ENCODE data around the gene MRPS18A.

The MRPS18A gene

DNA sequence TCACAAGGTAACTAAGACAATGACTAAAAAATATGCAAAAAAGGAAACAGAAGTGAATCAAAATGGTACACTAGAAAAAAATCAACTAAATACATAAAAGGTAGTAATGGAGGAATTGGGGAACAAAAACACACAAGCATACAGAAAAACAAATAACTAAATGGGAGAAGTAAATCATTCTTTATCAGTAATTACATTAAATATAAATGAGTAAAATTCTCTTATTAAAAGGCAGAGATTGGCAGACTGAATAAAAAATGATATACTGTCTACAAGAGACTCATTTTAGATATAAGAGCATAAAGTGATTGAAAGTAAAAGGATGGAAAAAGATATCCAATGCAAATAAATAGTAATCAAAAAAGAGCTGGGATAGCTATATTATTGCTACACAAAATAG, 43.0 kb upstream of the MRPS18A start:
- TF ChIP-seq, protein P1, sequence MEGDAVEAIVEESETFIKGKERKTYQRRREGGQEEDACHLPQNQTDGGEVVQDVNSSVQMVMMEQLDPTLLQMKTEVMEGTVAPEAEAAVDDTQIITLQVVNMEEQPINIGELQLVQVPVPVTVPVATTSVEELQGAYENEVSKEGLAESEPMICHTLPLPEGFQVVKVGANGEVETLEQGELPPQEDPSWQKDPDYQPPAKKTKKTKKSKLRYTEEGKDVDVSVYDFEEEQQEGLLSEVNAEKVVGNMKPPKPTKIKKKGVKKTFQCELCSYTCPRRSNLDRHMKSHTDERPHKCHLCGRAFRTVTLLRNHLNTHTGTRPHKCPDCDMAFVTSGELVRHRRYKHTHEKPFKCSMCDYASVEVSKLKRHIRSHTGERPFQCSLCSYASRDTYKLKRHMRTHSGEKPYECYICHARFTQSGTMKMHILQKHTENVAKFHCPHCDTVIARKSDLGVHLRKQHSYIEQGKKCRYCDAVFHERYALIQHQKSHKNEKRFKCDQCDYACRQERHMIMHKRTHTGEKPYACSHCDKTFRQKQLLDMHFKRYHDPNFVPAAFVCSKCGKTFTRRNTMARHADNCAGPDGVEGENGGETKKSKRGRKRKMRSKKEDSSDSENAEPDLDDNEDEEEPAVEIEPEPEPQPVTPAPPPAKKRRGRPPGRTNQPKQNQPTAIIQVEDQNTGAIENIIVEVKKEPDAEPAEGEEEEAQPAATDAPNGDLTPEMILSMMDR (IDR thresholded peaks at IDR 0.05; ENCODE audit: insufficient read depth, low read depth, low read length, missing control alignments), result no peak
- DNase-seq (ENCODE audit: low read depth), result no peak
- no peak overlapping the region for H3K4me3 ChIP-seq (ENCODE audit: low read length)

DNA sequence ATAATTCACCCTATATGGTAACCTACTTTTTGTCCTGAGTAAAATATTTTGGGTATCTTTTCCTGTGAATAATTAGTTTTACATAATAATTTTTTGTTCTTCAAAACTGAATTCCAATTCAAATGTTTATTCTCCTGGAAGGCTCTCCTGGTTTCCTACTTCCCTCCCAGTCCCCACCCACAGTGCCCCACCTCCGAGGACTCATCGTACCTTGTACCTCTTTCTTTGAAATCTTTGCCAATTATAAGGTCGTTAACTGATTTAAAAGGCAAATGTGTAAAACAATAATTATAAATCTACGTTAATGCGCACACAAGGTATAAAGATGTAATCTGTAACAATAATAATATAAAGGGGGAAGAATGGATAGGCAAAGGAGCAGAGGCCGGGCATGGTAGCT, 41.9 kb upstream of the MRPS18A start:
- no peak overlapping the region for H3K4me3 ChIP-seq (ENCODE audit: low read length)
- DNase-seq (ENCODE audit: low read depth), result no peak
- TF ChIP-seq, protein P1 (IDR thresholded peaks at IDR 0.05; ENCODE audit: insufficient read depth, low read depth, low read length, missing control alignments), result no peak

DNA sequence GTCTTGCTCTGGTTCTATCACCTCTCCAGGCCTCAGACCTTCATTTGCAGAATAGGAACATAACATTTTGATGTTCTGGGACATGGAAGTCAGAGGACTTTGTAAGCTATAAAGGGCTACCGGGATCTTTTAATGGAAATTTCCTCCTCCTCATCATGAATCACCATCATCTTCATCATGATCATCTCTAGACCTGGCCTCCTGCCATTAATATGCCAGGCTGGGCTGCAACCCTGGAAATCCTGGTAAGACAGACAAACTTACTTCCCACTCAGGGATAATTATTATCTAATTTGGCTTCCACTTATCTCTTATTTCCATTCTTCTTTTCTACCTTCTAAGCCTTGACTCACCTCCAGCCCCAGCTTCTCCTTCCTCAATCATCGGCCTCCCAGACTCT, 41.0 kb upstream of the MRPS18A start:
- no peak for DNase-seq (ENCODE audit: low read depth)
- TF ChIP-seq, protein P1 (IDR thresholded peaks at IDR 0.05; ENCODE audit: insufficient read depth, low read depth, low read length, missing control alignments), result no peak
- H3K4me3 ChIP-seq (ENCODE audit: low read length), result no peak overlapping the region

DNA sequence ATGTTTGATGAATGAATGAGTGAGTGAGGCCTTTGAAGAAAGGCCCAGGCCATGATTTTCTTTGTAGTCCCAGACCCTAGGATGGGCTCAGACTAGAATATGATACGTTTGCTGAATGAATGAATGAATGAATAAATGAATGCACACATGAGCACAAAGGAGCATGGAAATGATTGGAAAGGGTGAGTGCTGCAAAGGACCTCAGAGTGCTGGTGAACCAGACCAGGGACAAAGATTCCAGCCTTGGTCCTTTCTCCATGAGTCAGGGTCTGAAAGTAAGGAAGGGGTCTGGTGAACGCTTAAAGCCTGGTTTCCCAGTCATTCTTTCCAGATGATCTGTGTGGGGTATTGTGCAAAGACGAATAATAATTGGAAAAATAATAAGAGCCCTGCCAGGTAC, 40.0 kb upstream of the MRPS18A start:
- DNase-seq (ENCODE audit: low read depth), result no peak
- TF ChIP-seq, protein P1 (IDR thresholded peaks at IDR 0.05; ENCODE audit: insufficient read depth, low read depth, low read length, missing control alignments), result no peak
- H3K4me3 ChIP-seq (ENCODE audit: low read length), result no peak overlapping the region

DNA sequence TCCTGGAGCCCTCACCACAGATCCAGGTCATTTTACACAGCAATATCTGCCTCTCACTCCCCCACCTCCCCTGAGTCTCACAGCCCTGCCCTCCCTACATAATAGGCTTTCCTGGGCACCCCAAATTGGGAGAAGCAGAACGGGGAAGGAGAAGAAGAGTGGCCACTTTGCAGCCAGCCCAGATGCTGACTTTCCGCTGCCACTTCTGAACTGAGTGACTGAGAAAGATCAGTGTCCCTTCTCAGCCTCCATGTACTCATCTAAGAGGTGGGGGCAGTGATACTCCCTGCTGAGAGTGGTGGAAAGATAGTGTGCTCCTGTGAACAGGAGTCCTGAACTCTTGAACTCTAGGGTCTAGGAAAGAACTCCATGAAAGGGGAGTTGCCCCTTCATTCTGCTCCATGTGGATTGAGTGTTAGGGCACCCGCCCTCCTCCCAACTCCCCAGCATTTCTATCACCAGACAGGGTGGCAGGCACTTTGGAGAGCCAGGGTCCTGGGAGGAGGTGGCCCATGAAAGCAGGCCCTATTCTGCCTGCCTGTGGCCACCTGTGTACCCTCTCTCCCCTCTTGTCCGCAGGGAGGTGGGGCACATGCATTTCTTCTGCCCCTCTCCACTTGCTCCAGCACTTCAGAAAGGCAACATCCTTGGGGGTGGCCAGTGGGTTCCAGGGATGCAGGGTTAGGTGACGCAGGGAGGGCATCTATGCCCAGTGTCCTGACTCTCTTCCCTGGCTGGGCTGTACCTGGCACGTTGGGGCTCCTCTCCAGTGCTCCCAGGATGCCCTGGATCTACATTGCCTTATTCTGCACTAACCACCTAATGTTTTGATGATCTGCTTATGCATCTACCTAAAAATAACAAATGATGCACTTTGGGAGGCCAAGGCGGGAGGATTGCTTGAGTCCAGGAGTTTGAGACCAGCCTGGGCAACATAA, 38.3 kb upstream of the MRPS18A start:
- H3K4me3 ChIP-seq (ENCODE audit: low read length), result no peak overlapping the region
- DNase-seq (ENCODE audit: low read depth), result no peak

DNA sequence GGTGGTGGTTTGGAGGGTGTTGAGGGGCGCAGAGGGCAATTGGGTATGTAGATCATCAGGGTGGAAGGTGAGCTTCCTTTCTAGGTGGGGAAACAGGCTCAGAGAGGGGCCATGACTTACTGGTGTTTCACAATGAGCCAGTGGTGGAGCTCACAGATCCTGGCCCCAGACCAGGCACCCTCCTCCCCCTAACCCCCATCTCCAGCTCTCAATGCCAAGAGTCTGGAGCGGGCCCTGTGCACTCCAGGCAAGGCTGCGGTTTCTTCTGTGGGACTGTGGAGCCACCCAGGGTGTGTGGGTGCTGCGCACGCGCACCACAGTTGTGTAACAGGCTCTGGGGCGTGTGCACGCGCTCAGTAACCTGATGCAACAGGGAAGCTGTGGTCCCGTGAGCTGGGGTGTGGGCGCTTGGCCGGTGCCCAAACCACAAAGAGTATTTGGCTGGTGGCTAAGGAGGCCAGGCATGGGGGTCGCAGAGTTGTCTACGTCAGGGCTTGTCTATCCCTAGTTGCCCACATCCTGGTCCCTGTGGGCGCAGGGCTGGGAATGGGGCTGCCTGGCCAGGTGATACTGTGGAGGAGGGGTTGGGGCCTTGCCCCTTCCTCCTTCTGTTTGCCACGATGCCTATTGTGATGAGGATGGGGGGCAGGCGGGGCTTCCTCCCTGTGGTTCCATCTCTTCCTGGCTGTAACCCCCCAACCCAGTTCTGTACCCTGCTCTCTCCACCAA, 37.5 kb upstream of the MRPS18A start:
- no peak overlapping the region for H3K4me3 ChIP-seq (ENCODE audit: low read length)
- DNase-seq (ENCODE audit: low read depth), result peak; percentile 95
- TF ChIP-seq, protein P1 (IDR thresholded peaks at IDR 0.05; ENCODE audit: insufficient read depth, low read depth, low read length, missing control alignments), result no peak

More for the DNA sequence above, 38.3 kb upstream of the MRPS18A start:
- TF ChIP-seq, protein P1 (IDR thresholded peaks at IDR 0.05; ENCODE audit: insufficient read depth, low read depth, low read length, missing control alignments), result no peak
